Measurements from ENCODE around the gene RALGAPA2. TPM values are rescaled to one million over a fixed set of nuclear protein-coding genes. Genes with fewer than 3 reads are reported as not detected.
A peak's percentile ranks its signal among the peaks of the same experiment; 100 is the strongest.
"Not testable (repeated sequence)": the region's sequence is repeated elsewhere in the genome, so short reads cannot be mapped to it uniquely, and the experiment has no call there.

Gene RALGAPA2
- total and polyA plus RNA-seq, 2 experiments from 2014 or later: 1.3 to 2.6 TPM

- H3K27ac ChIP-seq: no peak overlapping the region
These were observed 164.6 kb downstream of the RALGAPA2 start for GRCh38 chr20:20547876-20548266.

GRCh38 chr20:20547221-20547875 lies 165.1 kb downstream of the RALGAPA2 start:
- in situ Hi-C loops (cut with MboI): no loop called here

More at GRCh38 chr20:20547876-20548266, 164.6 kb downstream of the RALGAPA2 start:
- H3K4me3 ChIP-seq: no peak overlapping the region
- no peak overlapping the region for H3K9ac ChIP-seq
- peaks cover 14% of the 10 kb centered on the region for H3F3A ChIP-seq (ENCODE audit: insufficient read depth)
- 74 to 77% methylated on average over 2 of the region's 2 CpGs for WGBS, 2 experiments (ENCODE audit: low coverage in 1 of 2, low lambda C conversion rate in 2 of 2, missing lambda C conversion rate in 2 of 2)
- H3K9me3 ChIP-seq (ENCODE audit: low read depth): no peaks in the 10 kb centered on the region
- no peak for TF ChIP-seq EZH2 (IDR thresholded peaks at IDR 0.05; ENCODE audit: insufficient read depth, poor library complexity, severe bottlenecking)
- TF ChIP-seq EZH2phosphoT487 (IDR thresholded peaks at IDR 0.05; ENCODE audit: insufficient read depth, low read depth): no peak
- H3K27me3 ChIP-seq (replicated peaks; ENCODE audit: insufficient read depth): no peaks in the 10 kb centered on the region
- no peaks in the 10 kb centered on the region for H4K20me1 ChIP-seq (ENCODE audit: insufficient read depth)
- peaks cover 10% of the 10 kb centered on the region for H3K4me1 ChIP-seq (ENCODE audit: insufficient read depth)
- in situ Hi-C loops (cut with MboI): no loop called here
- no peak overlapping the region for H2AFZ ChIP-seq
- no peaks in the 10 kb centered on the region for H3K79me2 ChIP-seq (ENCODE audit: insufficient read depth)
- H3K9me2 ChIP-seq (ENCODE audit: insufficient read depth): no peaks in the 10 kb centered on the region
- no peak for DNase-seq
- no peak overlapping the region for H3K4me2 ChIP-seq (ENCODE audit: unreplicated experiment)
- H3K36me3 ChIP-seq (ENCODE audit: low read depth): no peaks in the 10 kb centered on the region

GRCh38 chr20:20546402-20546801 lies 166.0 kb downstream of the RALGAPA2 start:
- Histone ChIP-seq H2AFZ (no peak overlapping the region), H3K27ac (no peak overlapping the region), H3K9me2 (ENCODE audit: insufficient read depth) (no peaks in the 10 kb centered on the region), H3K9ac (no peak overlapping the region), H3K4me2 (ENCODE audit: unreplicated experiment) (no peak overlapping the region), H3K9me3 (ENCODE audit: low read depth) (no peaks in the 10 kb centered on the region), H3K4me3 (no peak overlapping the region), H3K4me1 (ENCODE audit: insufficient read depth) (peaks cover 10% of the 10 kb centered on the region), H3K27me3 (replicated peaks; ENCODE audit: insufficient read depth) (no peaks in the 10 kb centered on the region), H4K20me1 (ENCODE audit: insufficient read depth) (no peaks in the 10 kb centered on the region), H3K36me3 (ENCODE audit: low read depth) (no peaks in the 10 kb centered on the region), H3F3A (ENCODE audit: insufficient read depth) (peaks cover 14% of the 10 kb centered on the region), H3K79me2 (ENCODE audit: insufficient read depth) (no peaks in the 10 kb centered on the region)
- no peak for TF ChIP-seq EZH2 (IDR thresholded peaks at IDR 0.05; ENCODE audit: insufficient read depth, poor library complexity, severe bottlenecking)
- TF ChIP-seq EZH2phosphoT487 (IDR thresholded peaks at IDR 0.05; ENCODE audit: insufficient read depth, low read depth): no peak
- DNase-seq: no peak
- in situ Hi-C loops (cut with MboI): no loop called here
- 73 to 78% methylated on average over 6 of the region's 6 CpGs for WGBS, 2 experiments (ENCODE audit: low coverage in 1 of 2, low lambda C conversion rate in 2 of 2, missing lambda C conversion rate in 2 of 2)

More at GRCh38 chr20:20547221-20547875, 165.1 kb downstream of the RALGAPA2 start:
- H3F3A ChIP-seq (ENCODE audit: insufficient read depth): peaks cover 14% of the 10 kb centered on the region
- H3K9ac ChIP-seq: no peak overlapping the region
- no peaks in the 10 kb centered on the region for H3K27me3 ChIP-seq (replicated peaks; ENCODE audit: insufficient read depth)
- no peak overlapping the region for H3K4me2 ChIP-seq (ENCODE audit: unreplicated experiment)
- no peak for TF ChIP-seq EZH2 (IDR thresholded peaks at IDR 0.05; ENCODE audit: insufficient read depth, poor library complexity, severe bottlenecking)
- no peak for TF ChIP-seq EZH2phosphoT487 (IDR thresholded peaks at IDR 0.05; ENCODE audit: insufficient read depth, low read depth)
- 72 to 83% methylated on average over 5 of the region's 5 CpGs for WGBS, 2 experiments (ENCODE audit: low coverage in 1 of 2, low lambda C conversion rate in 2 of 2, missing lambda C conversion rate in 2 of 2)
- H3K4me3 ChIP-seq: no peak overlapping the region
- no peaks in the 10 kb centered on the region for H3K79me2 ChIP-seq (ENCODE audit: insufficient read depth)
- no peak overlapping the region for H2AFZ ChIP-seq
- H3K9me3 ChIP-seq (ENCODE audit: low read depth): no peaks in the 10 kb centered on the region
- no peaks in the 10 kb centered on the region for H4K20me1 ChIP-seq (ENCODE audit: insufficient read depth)
- no peaks in the 10 kb centered on the region for H3K36me3 ChIP-seq (ENCODE audit: low read depth)
- peaks cover 10% of the 10 kb centered on the region for H3K4me1 ChIP-seq (ENCODE audit: insufficient read depth)
- peak; percentile 5 for DNase-seq
- H3K27ac ChIP-seq: no peak overlapping the region
- no peaks in the 10 kb centered on the region for H3K9me2 ChIP-seq (ENCODE audit: insufficient read depth)

GRCh38 chr20:20543348-20543747 lies 169.1 kb downstream of the RALGAPA2 start:
- H3F3A ChIP-seq (ENCODE audit: insufficient read depth); H3K4me3 ChIP-seq; H2AFZ ChIP-seq; H3K9ac ChIP-seq; in situ Hi-C loops (cut with MboI); H4K20me1 ChIP-seq (ENCODE audit: insufficient read depth); DNase-seq; H3K79me2 ChIP-seq (ENCODE audit: insufficient read depth); H3K36me3 ChIP-seq (ENCODE audit: low read depth); H3K4me2 ChIP-seq (ENCODE audit: unreplicated experiment); H3K9me2 ChIP-seq (ENCODE audit: insufficient read depth); H3K27me3 ChIP-seq (replicated peaks; ENCODE audit: insufficient read depth); H3K9me3 ChIP-seq (ENCODE audit: low read depth); H3K27ac ChIP-seq; H3K4me1 ChIP-seq (ENCODE audit: insufficient read depth): not testable (repeated sequence)
- WGBS, 2 experiments (ENCODE audit: low coverage in 1 of 2, low lambda C conversion rate in 2 of 2, missing lambda C conversion rate in 2 of 2): 96 to 97% methylated on average over 7 of the region's 7 CpGs

All from GM23248 (cell line).